KOPT-K1 (cell line): ENCODE results near the gene MLH1.

Experiments
- H3K27ac ChIP-seq: fragments of 200-600 bp; sonication (generic); 2 replicates; pipeline ENCODE4 v1.5.1; 2016; ENCODE audit warnings: antibody characterized with exemption, mild to moderate bottlenecking, low read depth, low read length; ENCODE audit not compliant: poor library complexity, severe bottlenecking
- H3K36me3 ChIP-seq: fragments of 200-600 bp; sonication (generic); 2 replicates; pipeline ENCODE4 v1.5.1; 2017; ENCODE audit warnings: antibody characterized with exemption, mild to moderate bottlenecking, low read length, moderate library complexity; ENCODE audit not compliant: insufficient read depth
- H3K9me3 ChIP-seq: fragments of 200-600 bp; sonication (generic); 2 replicates; pipeline ENCODE4 v1.5.1; 2017; ENCODE audit warnings: antibody characterized with exemption, low read length, mild to moderate bottlenecking; ENCODE audit not compliant: insufficient read depth, poor library complexity, severe bottlenecking

Gene MLH1

DNA sequence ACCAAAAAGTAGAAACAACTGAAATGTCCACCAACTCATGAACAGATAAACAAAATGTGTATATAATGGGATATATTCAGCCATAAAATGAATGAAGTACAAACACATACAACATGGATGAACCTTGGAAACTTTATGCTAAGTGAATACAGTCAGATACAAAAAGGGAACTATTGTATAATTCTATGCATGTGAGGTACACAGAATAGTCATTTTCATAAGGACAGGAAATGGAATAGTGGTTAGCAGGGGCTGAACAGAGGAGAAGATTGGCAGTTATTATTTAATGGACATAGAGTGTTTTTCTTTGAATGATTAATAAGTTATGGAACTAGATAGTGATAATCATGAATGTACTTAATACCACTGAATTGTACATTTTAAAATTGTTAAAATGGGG lies 28.5 kb upstream of the MLH1 start:
- Histone ChIP-seq H3K36me3 (no peaks in the 10 kb centered on the region), H3K9me3 (no peaks in the 10 kb centered on the region), H3K27ac (no peak overlapping the region)

- H3K27ac ChIP-seq = no peak overlapping the region
- no peaks in the 10 kb centered on the region for H3K9me3 ChIP-seq
- no peaks in the 10 kb centered on the region for H3K36me3 ChIP-seq
Measured at GRCh38 chr3:36965440-36965839, 27.9 kb upstream of the MLH1 start.

DNA sequence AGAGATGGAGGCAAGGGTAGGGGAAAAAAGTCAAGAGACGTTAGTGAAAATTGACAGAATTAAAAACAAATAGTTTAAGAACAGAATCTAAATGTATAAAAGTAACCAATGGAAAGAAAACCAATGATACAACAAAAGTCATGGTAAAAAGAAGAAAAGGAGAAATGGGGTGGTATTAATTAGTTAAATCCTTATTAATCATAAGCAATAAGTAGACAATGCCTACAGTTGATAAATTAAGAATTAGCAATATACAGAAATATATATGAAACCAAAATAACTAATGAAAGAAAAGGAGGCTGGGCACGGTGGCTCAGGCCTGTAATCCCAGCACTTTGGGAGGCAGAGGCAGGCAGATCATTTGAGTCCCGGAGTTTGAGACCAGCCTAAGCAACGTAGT lies 24.2 kb upstream of the MLH1 start:
- Histone ChIP-seq H3K9me3 (no peaks in the 10 kb centered on the region), H3K36me3 (no peaks in the 10 kb centered on the region), H3K27ac (peak overlapping the region; percentile 54)

- no peaks in the 10 kb centered on the region for H3K9me3 ChIP-seq
- H3K36me3 ChIP-seq = no peaks in the 10 kb centered on the region
- peak overlapping the region; percentile 54 for H3K27ac ChIP-seq
Measured at GRCh38 chr3:36969540-36970432, 23.5 kb upstream of the MLH1 start.

GRCh38 chr3:36972163-36972562 lies 21.2 kb upstream of the MLH1 start:
- Histone ChIP-seq H3K36me3 (no peaks in the 10 kb centered on the region), H3K27ac (no peak overlapping the region), H3K9me3 (no peaks in the 10 kb centered on the region)

DNA sequence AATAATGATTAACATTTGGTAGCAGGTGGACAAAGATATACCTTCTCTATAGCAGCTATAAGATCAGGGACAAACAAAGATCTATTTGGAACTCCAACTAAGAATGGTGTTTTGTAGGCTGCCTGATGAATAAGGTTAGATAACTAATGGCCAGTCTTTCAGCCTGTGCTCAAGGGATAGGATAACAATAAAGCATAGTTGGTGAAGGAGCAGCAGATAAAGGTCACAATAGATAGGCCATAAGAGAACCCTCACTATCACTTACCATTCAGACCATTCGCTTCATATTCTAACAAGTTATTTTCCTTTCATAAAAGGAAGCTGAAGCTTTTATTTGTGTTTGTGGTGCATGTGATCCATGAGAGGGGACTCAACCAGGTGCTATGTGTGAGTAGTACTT lies 20.2 kb upstream of the MLH1 start:
- Histone ChIP-seq H3K27ac (peak overlapping the region; percentile 29), H3K36me3 (no peaks in the 10 kb centered on the region), H3K9me3 (no peaks in the 10 kb centered on the region)

GRCh38 chr3:36981006-36981405 lies 12.3 kb upstream of the MLH1 start:
- Histone ChIP-seq H3K9me3 (peaks cover 6% of the 10 kb centered on the region), H3K27ac (no peak overlapping the region), H3K36me3 (peaks cover 52% of the 10 kb centered on the region)

GRCh38 chr3:36988356-36988755 lies 5.0 kb upstream of the MLH1 start:
- Histone ChIP-seq H3K27ac (peak overlapping the region; percentile 17), H3K9me3 (no peaks in the 10 kb centered on the region), H3K36me3 (peaks cover 81% of the 10 kb centered on the region)

- H3K27ac ChIP-seq = peak overlapping the region; percentile 34
- H3K9me3 ChIP-seq = no peaks in the 10 kb centered on the region
- H3K36me3 ChIP-seq = peaks cover 74% of the 10 kb centered on the region
Measured at GRCh38 chr3:36989005-36989404, 4.3 kb upstream of the MLH1 start.

DNA sequence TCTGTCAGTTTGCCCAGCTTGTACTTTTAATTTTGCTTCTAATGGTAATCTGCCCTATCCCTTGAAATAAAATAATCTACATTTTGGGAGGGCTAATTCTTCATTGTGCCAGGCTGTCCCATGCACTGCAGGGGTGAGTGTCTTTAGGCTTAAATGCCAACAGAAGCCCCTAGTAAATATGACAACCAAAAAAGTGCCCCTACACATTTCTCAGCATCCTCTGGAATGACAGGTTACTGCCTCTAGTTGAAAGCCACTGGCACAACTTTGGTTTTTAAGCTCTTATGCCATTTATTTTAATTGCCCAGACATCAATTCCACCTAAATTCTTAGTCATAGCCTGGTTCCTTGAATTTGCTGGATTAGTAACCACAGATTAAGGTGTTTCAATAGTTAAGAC lies 3.8 kb upstream of the MLH1 start:
- H3K36me3 ChIP-seq = peaks cover 69% of the 10 kb centered on the region
- no peaks in the 10 kb centered on the region for H3K9me3 ChIP-seq
- peak overlapping the region; percentile 34 for H3K27ac ChIP-seq

GRCh38 chr3:36991147-36991546 lies 2.2 kb upstream of the MLH1 start:
- Histone ChIP-seq H3K9me3 (no peaks in the 10 kb centered on the region), H3K36me3 (peaks cover 66% of the 10 kb centered on the region), H3K27ac (peak overlapping the region; percentile 95)

- Histone ChIP-seq H3K27ac (peak overlapping the region; percentile 95), H3K9me3 (no peaks in the 10 kb centered on the region), H3K36me3 (peaks cover 66% of the 10 kb centered on the region)
Measured at GRCh38 chr3:36991923-36992805, 1.2 kb upstream of the MLH1 start.

- Histone ChIP-seq H3K27ac (peak within 1 kb of the TSS; percentile 95), H3K36me3 (peaks cover 67% of the 10 kb centered on the region)
Measured at GRCh38 chr3:36992806-36993325, 452 bp upstream of the MLH1 start, which contains the start of gene EPM2AIP1. Gene EPM2AIP1, minus strand, starts transcription at chr3:36993131. Its CDS starts 54 bp downstream, at chr3:36993077.

GRCh38 chr3:37014620-37015019 lies 21.3 kb downstream of the MLH1 start:
- Histone ChIP-seq H3K36me3 (peaks cover 98% of the 10 kb centered on the region), H3K27ac (no peak overlapping the region), H3K9me3 (no peaks in the 10 kb centered on the region)

More at GRCh38 chr3:36992806-36993325, 452 bp upstream of the MLH1 start, which contains the start of gene EPM2AIP1:
- no peaks in the 10 kb centered on the region for H3K9me3 ChIP-seq

DNA sequence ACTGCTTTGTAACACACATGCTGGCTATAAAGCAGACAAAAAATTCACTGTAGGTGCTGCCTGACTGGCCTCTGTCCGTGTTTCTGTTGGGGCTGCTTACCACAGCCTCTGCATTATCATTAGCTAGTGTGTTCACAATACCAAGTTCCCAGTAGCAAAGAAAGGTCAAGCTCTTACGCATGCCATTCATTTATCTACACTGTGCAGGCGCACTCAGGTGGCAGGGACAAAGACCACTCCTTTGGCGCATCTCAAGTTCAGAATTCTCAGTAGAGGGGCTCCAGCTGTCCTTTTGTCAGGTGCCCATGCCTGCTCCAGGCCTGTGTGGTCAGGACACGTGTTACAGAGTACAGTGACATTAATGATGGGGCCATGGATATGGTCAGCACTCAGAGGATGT lies 22.3 kb downstream of the MLH1 start:
- no peaks in the 10 kb centered on the region for H3K9me3 ChIP-seq
- peaks cover 98% of the 10 kb centered on the region for H3K36me3 ChIP-seq
- no peak overlapping the region for H3K27ac ChIP-seq
